A673 (cell line): ENCODE measurements around the gene GJC2.

Experiments
- EZH2 ChIP-seq: fragments of 200-600 bp; sonication (generic); IDR thresholded peaks from 2 replicates; pipeline ENCODE4 v1.6.1; 2017; ENCODE audit warnings: borderline replicate concordance, low read depth, mild to moderate bottlenecking, mixed read lengths, antibody characterized with exemption, low read length; ENCODE audit not compliant: poor library complexity, severe bottlenecking
- TF ChIP-seq, protein P1 (sequence below): fragments of 300-800, 200-600 bp; sonication (generic); conservative IDR thresholded peaks from 2 replicates; pipeline ENCODE4 v1.5.1; 2017; ENCODE audit warnings: low read depth, mild to moderate bottlenecking, antibody characterized with exemption, low read length, moderate library complexity, mixed read lengths

DNA sequence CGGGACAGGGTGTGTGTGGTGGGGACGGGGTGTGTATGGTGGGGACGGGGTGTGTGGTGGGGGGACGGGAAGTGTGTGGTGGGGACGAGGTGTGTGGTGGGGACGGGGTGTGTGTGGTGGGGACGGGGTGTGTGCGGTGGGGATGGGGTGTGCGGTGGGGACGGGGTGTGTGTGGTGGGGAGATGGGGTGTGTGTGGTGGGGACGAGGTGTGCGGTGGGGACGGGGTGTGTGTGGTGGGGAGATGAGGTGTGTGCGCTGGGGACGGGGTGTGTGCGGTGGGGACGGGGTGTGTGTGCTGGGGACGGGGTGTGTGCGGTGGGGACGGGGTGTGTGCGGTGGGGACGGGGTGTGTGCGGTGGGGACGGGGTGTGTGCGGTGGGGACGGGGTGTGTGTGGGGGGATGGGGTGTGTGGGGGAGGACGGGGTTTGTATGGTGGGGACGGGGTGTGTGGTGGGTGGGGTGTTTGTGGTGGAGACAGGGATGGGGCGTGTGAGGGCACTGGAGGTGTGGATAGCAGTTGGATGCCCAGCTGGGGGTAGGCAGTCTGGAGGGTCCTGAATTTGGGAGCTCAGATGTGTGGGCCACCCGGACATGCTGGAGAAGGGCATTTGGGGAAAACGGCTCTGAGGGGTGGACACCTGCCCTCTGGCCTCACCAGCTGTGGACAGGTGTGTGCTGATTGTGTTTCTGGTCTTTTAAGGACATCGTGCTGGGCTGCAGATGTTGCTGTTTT is 32.7 kb downstream of the GJC2 start:
- no peak for TF ChIP-seq EZH2
- TF ChIP-seq, protein P1, sequence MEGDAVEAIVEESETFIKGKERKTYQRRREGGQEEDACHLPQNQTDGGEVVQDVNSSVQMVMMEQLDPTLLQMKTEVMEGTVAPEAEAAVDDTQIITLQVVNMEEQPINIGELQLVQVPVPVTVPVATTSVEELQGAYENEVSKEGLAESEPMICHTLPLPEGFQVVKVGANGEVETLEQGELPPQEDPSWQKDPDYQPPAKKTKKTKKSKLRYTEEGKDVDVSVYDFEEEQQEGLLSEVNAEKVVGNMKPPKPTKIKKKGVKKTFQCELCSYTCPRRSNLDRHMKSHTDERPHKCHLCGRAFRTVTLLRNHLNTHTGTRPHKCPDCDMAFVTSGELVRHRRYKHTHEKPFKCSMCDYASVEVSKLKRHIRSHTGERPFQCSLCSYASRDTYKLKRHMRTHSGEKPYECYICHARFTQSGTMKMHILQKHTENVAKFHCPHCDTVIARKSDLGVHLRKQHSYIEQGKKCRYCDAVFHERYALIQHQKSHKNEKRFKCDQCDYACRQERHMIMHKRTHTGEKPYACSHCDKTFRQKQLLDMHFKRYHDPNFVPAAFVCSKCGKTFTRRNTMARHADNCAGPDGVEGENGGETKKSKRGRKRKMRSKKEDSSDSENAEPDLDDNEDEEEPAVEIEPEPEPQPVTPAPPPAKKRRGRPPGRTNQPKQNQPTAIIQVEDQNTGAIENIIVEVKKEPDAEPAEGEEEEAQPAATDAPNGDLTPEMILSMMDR, result no peak
